GM15510 (cell line): ENCODE results near the gene CCT2.

Source experiments
- POLR2A ChIP-seq: IDR thresholded peaks from 3 replicates; pipeline ENCODE4 v1.6.1; 2011; ENCODE audit warnings: borderline replicate concordance; ENCODE audit not compliant: insufficient read length; ENCODE audit errors: extremely low read depth

CCT2 gene

GRCh38 chr12:69570545-69571399, 14.5 kb upstream of the CCT2 start:
- no peak for TF ChIP-seq POLR2A

- TF ChIP-seq POLR2A: no peak
Observed at GRCh38 chr12:69575346-69575745, 9.9 kb upstream of the CCT2 start.

GRCh38 chr12:69578283-69578682, 7.0 kb upstream of the CCT2 start:
- no peak for TF ChIP-seq POLR2A

GRCh38 chr12:69579029-69579428, 6.2 kb upstream of the CCT2 start:
- no peak for TF ChIP-seq POLR2A

- TF ChIP-seq POLR2A: no peak
Observed at GRCh38 chr12:69580074-69580473, 5.2 kb upstream of the CCT2 start.

- TF ChIP-seq POLR2A: no peak
Observed at GRCh38 chr12:69583203-69583602, 2.1 kb upstream of the CCT2 start.

GRCh38 chr12:69588527-69588926, 3.3 kb downstream of the CCT2 start:
- TF ChIP-seq POLR2A: no peak

- no peak for TF ChIP-seq POLR2A
Observed at GRCh38 chr12:69589082-69589481, 3.8 kb downstream of the CCT2 start.

GRCh38 chr12:69595689-69596088, 10.4 kb downstream of the CCT2 start:
- TF ChIP-seq POLR2A: no peak

- TF ChIP-seq POLR2A: no peak
Observed at GRCh38 chr12:69598174-69598753, 13.0 kb downstream of the CCT2 start.

GRCh38 chr12:69600804-69601203, 15.5 kb downstream of the CCT2 start:
- no peak for TF ChIP-seq POLR2A

GRCh38 chr12:69601962-69602685, 16.9 kb downstream of the CCT2 start:
- TF ChIP-seq POLR2A: no peak

GRCh38 chr12:69602954-69603353, 17.7 kb downstream of the CCT2 start:
- no peak for TF ChIP-seq POLR2A

GRCh38 chr12:69608114-69608513, 22.9 kb downstream of the CCT2 start:
- no peak for TF ChIP-seq POLR2A

- no peak for TF ChIP-seq POLR2A
Observed at GRCh38 chr12:69610126-69610525, 24.9 kb downstream of the CCT2 start.
